ENCODE measurements around the gene MSGN1. TPM values are rescaled to one million over a fixed set of nuclear protein-coding genes. Genes with fewer than 3 reads are reported as not detected.

MSGN1 gene
- total RNA-seq, 1 experiment from 2014 or later, result not detected

- no peaks in the 10 kb centered on the region for H3K79me1 ChIP-seq (ENCODE audit: insufficient read depth, low read depth, low read length, poor library complexity, severe bottlenecking)
- no peak overlapping the region for H2BK120ac ChIP-seq (ENCODE audit: low read depth, low read length, poor library complexity, severe bottlenecking)
- H3K4ac ChIP-seq (ENCODE audit: low read depth, low read length), result no peak overlapping the region
- H3K18ac ChIP-seq (ENCODE audit: insufficient read length, low read depth, low read length), result no peak overlapping the region
- Mint-ChIP-seq H3K27ac (no peak overlapping the region), H3K36me3 (ENCODE audit: insufficient read depth in 1 of 3, low read depth in 3 of 3) (no peaks in the 10 kb centered on the region), H3K27me3 (ENCODE audit: low read depth) (peaks cover 34% of the 10 kb centered on the region), H3K9me3 (no peaks in the 10 kb centered on the region; a peak in 1 of 5 replicates), H3K4me1 (peaks cover 26 to 34% of the 10 kb centered on the region in 2 experiments), H3K4me3 (no peak overlapping the region)
- H3K23ac ChIP-seq (ENCODE audit: insufficient read length, low read depth, low read length), result no peak overlapping the region
- no peak for DNase-seq
- H4K5ac ChIP-seq (ENCODE audit: insufficient read length, low read depth, low read length), result no peak overlapping the region
- H3K9ac ChIP-seq (ENCODE audit: extremely low read depth, insufficient read length, low read length), result no peak overlapping the region
- no peak overlapping the region for H3K14ac ChIP-seq (ENCODE audit: insufficient read depth, low read length)
- H4K20me1 ChIP-seq (ENCODE audit: control insufficient read depth, insufficient read depth, insufficient read length), result no peaks in the 10 kb centered on the region
- H3K4me1 ChIP-seq (ENCODE audit: insufficient read depth, low read length), result peaks cover 3% of the 10 kb centered on the region; the same call in 1 of the 2 replicates
- H2BK5ac ChIP-seq (ENCODE audit: insufficient read length, low read length), result no peak overlapping the region
- WGBS (ENCODE audit: extremely low coverage, insufficient read length, low lambda C conversion rate), result no CpG with 5 or more reads among the region's 3 CpGs
- H4K91ac ChIP-seq (ENCODE audit: insufficient read length, low read depth, low read length), result no peak overlapping the region
- H2BK20ac ChIP-seq (ENCODE audit: low read depth, low read length, poor library complexity, severe bottlenecking), result no peak overlapping the region
- H2AFZ ChIP-seq (ENCODE audit: low read length), result no peak overlapping the region
- no peaks in the 10 kb centered on the region for H3K27me3 ChIP-seq (ENCODE audit: insufficient read depth, low read length)
- H3K27ac ChIP-seq (ENCODE audit: insufficient read length, low read depth, low read length), result no peak overlapping the region
- no peaks in the 10 kb centered on the region for H3K23me2 ChIP-seq (ENCODE audit: insufficient read length, low read depth, low read length, poor library complexity, severe bottlenecking)
- H4K8ac ChIP-seq (replicated peaks; ENCODE audit: insufficient read length, low read depth, low read length), result no peak overlapping the region
- H3K9me3 ChIP-seq (ENCODE audit: control insufficient read depth, low read depth, low read length), result no peaks in the 10 kb centered on the region
- H3T11ph ChIP-seq (ENCODE audit: low read length), result no peak overlapping the region
- H2BK12ac ChIP-seq (ENCODE audit: insufficient read length, low read depth, low read length), result no peak overlapping the region
- H2BK15ac ChIP-seq (ENCODE audit: low read depth, low read length), result no peak overlapping the region
- H3K4me2 ChIP-seq (ENCODE audit: insufficient read depth, insufficient read length, low read length), result no peak overlapping the region
- no peaks in the 10 kb centered on the region for H3K79me2 ChIP-seq (ENCODE audit: insufficient read depth, low read length)
- no peak overlapping the region for H2AK5ac ChIP-seq (ENCODE audit: insufficient read length, low read length)
- H3K56ac ChIP-seq (ENCODE audit: insufficient read length, low read depth, low read length), result no peak overlapping the region
- TF ChIP-seq CTCF (conservative IDR thresholded peaks at IDR 0.05), result no peak
Observed at GRCh38 chr2:17821080-17821479, 4.8 kb downstream of the MSGN1 start.

All from H9 (cell line).